ENCODE measurements around the gene SGTA.

Gene SGTA

DNA sequence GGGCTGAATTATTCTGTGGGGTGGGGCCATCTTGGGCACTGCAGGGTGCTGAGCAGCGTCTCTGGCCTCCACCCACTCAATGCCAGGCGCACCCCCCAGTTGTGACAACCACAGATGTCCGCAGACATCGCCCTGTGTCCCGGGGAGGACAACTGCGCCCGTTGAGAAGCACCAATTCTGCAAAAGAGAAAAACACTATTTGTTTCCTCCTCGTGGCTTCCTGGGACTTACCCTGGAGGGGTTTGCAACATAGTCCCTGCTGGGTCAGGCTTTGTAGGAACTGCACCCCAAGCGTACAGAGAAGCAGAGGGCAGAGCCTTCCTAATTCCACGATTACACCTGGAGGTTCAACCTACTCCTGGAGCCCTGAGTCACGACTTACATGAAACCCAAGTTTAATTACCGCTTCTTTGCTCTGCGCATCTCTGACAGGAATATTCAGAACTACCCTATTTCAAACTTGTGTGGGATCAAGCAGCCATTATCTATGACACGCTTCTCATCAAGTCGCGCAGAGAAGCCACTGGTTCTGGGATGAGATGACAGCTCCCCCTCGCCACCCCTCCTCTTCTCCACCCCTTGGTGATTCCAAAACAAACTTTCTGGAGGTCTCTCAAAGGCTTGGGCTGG, 32.1 kb downstream of the SGTA start:
- Histone ChIP-seq H3K36me3 (ENCODE audit: control insufficient read depth in 1 of 2, insufficient read depth in 2 of 2, low read length in 2 of 2) (peaks cover 0 to 27% of the 10 kb centered on the region in 2 donors), H3K4me1 (ENCODE audit: control insufficient read depth in 1 of 2, insufficient read depth in 2 of 2, low read length in 2 of 2) (peaks cover 0 to 4% of the 10 kb centered on the region in 2 donors), H3K27me3 (ENCODE audit: control insufficient read depth in 1 of 2, insufficient read depth in 2 of 2, low read length in 2 of 2) (no peaks in the 10 kb centered on the region), H3K4me3 (ENCODE audit: low read depth in 1 of 2, low read length in 2 of 2) (no peak overlapping the region), H3K9ac (ENCODE audit: low read depth in 1 of 2, low read length in 2 of 2) (no peak overlapping the region), H3K9me3 (ENCODE audit: control insufficient read depth in 1 of 2, low read length in 2 of 2) (no peaks in the 10 kb centered on the region), H3K27ac (ENCODE audit: low read depth, low read length) (no peak overlapping the region)

DNA sequence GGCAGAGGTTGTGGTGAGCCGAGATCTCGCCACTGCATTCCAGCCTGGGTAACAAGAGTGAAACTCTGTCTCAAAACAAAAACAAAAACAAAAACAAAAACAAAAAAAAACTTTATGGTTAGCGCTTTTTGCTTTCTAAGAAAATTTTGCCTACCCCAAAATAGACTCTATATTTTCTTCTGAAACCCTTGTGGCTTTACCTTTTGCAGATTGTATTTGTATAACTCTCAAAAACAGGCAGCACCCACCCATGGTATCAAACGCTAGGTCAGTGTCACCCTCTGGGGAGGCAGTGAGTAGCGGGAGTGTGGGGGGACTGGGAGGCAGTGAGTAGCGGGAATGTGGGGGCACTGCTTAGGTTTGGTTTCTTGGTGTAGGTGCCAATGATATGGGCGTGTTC, 35.7 kb downstream of the SGTA start:
- no peaks in the 10 kb centered on the region for H3K9me3 ChIP-seq (ENCODE audit: control insufficient read depth in 1 of 2, low read length in 2 of 2)
- H3K4me1 ChIP-seq (ENCODE audit: control insufficient read depth in 1 of 2, insufficient read depth in 2 of 2, low read length in 2 of 2) = peaks cover 0 to 4% of the 10 kb centered on the region in 2 donors
- no peaks in the 10 kb centered on the region for H3K27me3 ChIP-seq (ENCODE audit: control insufficient read depth in 1 of 2, insufficient read depth in 2 of 2, low read length in 2 of 2)
- H3K27ac ChIP-seq (ENCODE audit: low read depth, low read length) = no peak overlapping the region
- no peaks in the 10 kb centered on the region for H3K36me3 ChIP-seq (ENCODE audit: control insufficient read depth in 1 of 2, insufficient read depth in 2 of 2, low read length in 2 of 2)
- no peak overlapping the region for H3K4me3 ChIP-seq (ENCODE audit: low read depth in 1 of 2, low read length in 2 of 2)
- H3K9ac ChIP-seq (ENCODE audit: low read depth in 1 of 2, low read length in 2 of 2) = no peak overlapping the region

DNA sequence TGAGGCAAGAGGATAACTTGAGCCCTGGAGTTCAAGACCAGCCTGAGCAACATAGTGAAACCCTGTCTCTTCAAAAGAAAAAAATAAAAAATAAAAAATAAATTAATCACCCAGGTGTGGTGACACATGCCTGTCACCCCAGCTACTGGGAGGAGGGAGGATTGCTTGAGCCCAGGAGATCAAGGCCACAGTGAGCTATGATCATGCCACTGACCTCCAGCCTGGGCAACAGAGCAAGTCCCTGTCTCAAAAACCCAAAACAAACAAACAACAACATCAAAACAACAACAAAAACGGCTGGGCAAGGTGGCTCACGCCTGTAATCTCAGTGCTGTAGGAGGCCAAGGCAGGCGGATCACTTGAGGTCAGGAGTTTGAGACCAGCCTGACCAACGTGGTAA, 39.0 kb downstream of the SGTA start:
- Histone ChIP-seq H3K36me3 (ENCODE audit: control insufficient read depth in 1 of 2, insufficient read depth in 2 of 2, low read length in 2 of 2) (no peaks in the 10 kb centered on the region), H3K27me3 (ENCODE audit: control insufficient read depth in 1 of 2, insufficient read depth in 2 of 2, low read length in 2 of 2) (no peaks in the 10 kb centered on the region), H3K27ac (ENCODE audit: low read depth, low read length) (no peak overlapping the region), H3K9me3 (ENCODE audit: control insufficient read depth in 1 of 2, low read length in 2 of 2) (no peaks in the 10 kb centered on the region), H3K4me1 (ENCODE audit: control insufficient read depth in 1 of 2, insufficient read depth in 2 of 2, low read length in 2 of 2) (peaks cover 0 to 8% of the 10 kb centered on the region in 2 donors), H3K4me3 (ENCODE audit: low read depth in 1 of 2, low read length in 2 of 2) (no peak overlapping the region), H3K9ac (ENCODE audit: low read depth in 1 of 2, low read length in 2 of 2) (no peak overlapping the region)

DNA sequence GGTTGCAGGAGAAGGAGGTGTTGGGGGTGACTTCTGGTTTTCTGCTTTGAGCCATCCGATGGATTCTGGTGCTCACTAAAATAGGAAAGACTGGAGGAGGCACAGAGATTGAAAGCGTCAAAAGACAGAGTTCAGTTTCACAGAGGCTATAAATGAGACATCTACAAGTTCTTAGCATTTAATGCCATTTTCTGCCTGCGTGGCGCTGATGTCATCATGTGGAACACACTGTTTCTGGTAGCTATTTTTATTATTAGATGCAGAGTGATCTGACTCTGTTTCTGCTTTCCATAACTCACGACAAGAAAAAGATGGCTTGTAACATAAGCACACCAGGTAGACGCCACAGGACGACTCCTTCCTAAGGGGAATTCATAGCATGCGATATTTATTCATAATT, 40.0 kb downstream of the SGTA start:
- peaks cover 0 to 12% of the 10 kb centered on the region in 2 donors for H3K4me1 ChIP-seq (ENCODE audit: control insufficient read depth in 1 of 2, insufficient read depth in 2 of 2, low read length in 2 of 2)
- H3K27ac ChIP-seq (ENCODE audit: low read depth, low read length) = no peak overlapping the region
- no peaks in the 10 kb centered on the region for H3K9me3 ChIP-seq (ENCODE audit: control insufficient read depth in 1 of 2, low read length in 2 of 2)
- no peaks in the 10 kb centered on the region for H3K36me3 ChIP-seq (ENCODE audit: control insufficient read depth in 1 of 2, insufficient read depth in 2 of 2, low read length in 2 of 2)
- H3K9ac ChIP-seq (ENCODE audit: low read depth in 1 of 2, low read length in 2 of 2) = no peak overlapping the region
- H3K27me3 ChIP-seq (ENCODE audit: control insufficient read depth in 1 of 2, insufficient read depth in 2 of 2, low read length in 2 of 2) = no peaks in the 10 kb centered on the region
- H3K4me3 ChIP-seq (ENCODE audit: low read depth in 1 of 2, low read length in 2 of 2) = no peak overlapping the region

DNA sequence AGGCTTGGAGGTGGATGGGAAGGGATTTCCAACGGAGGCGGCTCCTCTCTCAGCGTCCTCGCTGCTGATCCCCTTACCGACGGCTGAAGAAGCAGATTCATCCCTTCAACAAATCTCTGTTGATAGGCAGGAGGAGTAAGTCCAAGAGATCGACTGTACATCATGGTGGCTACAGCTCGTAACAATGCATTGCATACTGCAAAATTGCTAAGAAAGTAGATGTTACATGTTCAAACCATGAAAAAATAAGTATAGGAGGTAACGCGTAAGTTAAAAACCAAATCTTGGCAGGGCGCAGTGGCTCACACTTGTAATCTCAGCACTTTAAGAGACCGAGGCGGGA, 42.8 kb downstream of the SGTA start:
- Histone ChIP-seq H3K27me3 (ENCODE audit: control insufficient read depth in 1 of 2, insufficient read depth in 2 of 2, low read length in 2 of 2) (no peaks in the 10 kb centered on the region), H3K9ac (ENCODE audit: low read depth in 1 of 2, low read length in 2 of 2) (no peak overlapping the region), H3K27ac (ENCODE audit: low read depth, low read length) (no peak overlapping the region), H3K36me3 (ENCODE audit: control insufficient read depth in 1 of 2, insufficient read depth in 2 of 2, low read length in 2 of 2) (peaks cover 12 to 18% of the 10 kb centered on the region in 2 donors), H3K9me3 (ENCODE audit: control insufficient read depth in 1 of 2, low read length in 2 of 2) (no peaks in the 10 kb centered on the region), H3K4me1 (ENCODE audit: control insufficient read depth in 1 of 2, insufficient read depth in 2 of 2, low read length in 2 of 2) (peaks cover 0 to 12% of the 10 kb centered on the region in 2 donors), H3K4me3 (ENCODE audit: low read depth in 1 of 2, low read length in 2 of 2) (peak overlapping the region in 1 of 2 donors; percentile 94)

DNA sequence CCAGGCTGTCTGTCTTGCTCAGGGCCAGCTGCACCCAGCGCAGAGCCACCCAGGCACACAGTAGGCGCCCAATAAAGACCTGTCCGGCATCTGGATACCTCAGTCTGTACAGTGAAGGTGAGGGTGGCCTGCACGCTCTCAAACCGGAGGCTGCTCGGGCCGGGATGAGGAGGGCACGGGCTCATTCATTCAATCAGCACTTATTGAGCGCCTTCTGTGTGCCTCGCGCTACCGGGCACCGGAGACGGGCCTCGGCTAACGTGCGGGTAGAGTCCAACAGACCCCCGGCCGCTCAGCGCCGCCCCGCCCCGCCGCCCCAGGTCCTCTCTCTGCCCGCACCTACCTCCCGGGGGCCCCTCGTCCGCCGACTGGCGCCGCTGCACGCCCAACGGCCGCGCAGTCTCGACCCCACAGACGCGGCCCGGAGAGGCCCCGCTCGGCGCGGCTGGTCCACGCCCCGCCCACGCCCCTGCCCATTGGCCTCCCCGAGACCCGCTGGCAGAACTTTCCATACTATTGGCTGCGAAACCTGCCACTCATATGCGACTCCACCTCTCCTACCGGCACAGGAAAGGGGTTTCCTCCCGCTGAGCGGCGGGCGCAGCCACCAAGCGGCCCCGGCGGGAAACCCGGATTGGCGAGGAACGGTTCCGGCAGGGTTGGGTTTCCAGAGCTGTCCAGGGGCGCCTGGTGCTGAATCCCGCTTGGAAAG, 43.3 kb downstream of the SGTA start, which contains the start of gene SLC39A3:
SLC39A3 (minus strand) TSS at position 416 of the 712 bp plus-strand sequence. CDS start 2,760 bp downstream, outside the sequence.
- H3K9me3 ChIP-seq (ENCODE audit: control insufficient read depth in 1 of 2, low read length in 2 of 2) = no peaks in the 10 kb centered on the region
- peaks cover 12 to 21% of the 10 kb centered on the region in 2 donors for H3K36me3 ChIP-seq (ENCODE audit: control insufficient read depth in 1 of 2, insufficient read depth in 2 of 2, low read length in 2 of 2)
- H3K27ac ChIP-seq (ENCODE audit: low read depth, low read length) = no peak within 1 kb of the TSS
- peak within 1 kb of the TSS; percentile 81 to 84 for H3K9ac ChIP-seq (ENCODE audit: low read depth in 1 of 2, low read length in 2 of 2)
- no peaks in the 10 kb centered on the region for H3K27me3 ChIP-seq (ENCODE audit: control insufficient read depth in 1 of 2, insufficient read depth in 2 of 2, low read length in 2 of 2)
- H3K4me3 ChIP-seq (ENCODE audit: low read depth in 1 of 2, low read length in 2 of 2) = peak within 1 kb of the TSS; percentile 94 to 97
- H3K4me1 ChIP-seq (ENCODE audit: control insufficient read depth in 1 of 2, insufficient read depth in 2 of 2, low read length in 2 of 2) = peaks cover 0 to 12% of the 10 kb centered on the region in 2 donors

DNA sequence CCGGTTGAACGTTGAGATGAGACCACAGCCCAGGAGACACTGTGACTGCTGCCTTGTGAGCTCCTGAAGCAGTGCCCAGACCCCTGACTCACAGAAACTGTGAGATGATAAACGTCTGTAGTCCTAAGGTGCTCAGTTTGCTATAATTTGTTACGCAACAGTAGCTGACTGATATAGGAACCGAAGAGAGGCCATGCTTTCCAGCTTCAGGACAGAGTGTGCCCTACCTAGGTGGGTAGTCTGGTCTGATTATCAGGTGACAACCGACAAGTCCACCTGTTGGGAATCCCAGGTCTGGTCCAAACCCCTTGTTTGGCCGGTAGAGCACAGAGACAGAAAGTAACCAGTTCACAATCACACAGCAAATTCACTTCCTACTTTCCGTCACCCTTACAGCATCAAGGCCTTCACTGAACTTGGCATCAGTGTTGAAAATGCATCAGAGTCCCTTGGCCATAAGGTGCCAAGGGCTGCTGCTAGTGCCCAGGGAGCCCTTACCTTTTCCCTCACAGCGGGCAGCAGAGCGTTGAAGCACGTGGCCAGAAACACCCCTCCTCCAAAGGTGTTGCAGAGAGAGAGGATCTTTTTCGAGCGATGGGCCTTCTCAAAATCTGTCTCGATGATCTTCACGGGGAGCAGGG, 46.4 kb downstream of the SGTA start:
- Histone ChIP-seq H3K36me3 (ENCODE audit: control insufficient read depth in 1 of 2, insufficient read depth in 2 of 2, low read length in 2 of 2) (peaks cover 12 to 27% of the 10 kb centered on the region in 2 donors), H3K9ac (ENCODE audit: low read depth in 1 of 2, low read length in 2 of 2) (no peak overlapping the region), H3K27ac (ENCODE audit: low read depth, low read length) (no peak overlapping the region)

DNA sequence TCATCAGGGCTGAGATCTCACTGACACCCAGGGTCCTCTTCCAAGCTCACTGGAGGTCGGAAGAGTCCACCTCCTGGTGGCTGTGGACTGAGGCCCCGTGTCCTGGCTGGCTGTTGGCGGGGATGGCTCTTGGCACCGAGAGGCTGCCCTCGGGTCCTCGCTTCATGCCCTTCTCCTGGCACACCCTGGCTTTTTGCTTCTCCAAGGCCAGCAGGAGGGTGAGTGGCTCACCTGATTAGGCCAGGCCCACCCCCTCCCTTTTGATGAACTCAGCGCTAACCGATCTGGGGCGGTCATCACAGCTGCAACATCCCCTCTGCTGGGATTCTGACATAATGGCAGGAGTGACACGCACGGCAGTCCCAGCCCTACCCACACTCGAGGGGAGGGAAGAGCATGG, 47.7 kb downstream of the SGTA start:
- no peaks in the 10 kb centered on the region for H3K9me3 ChIP-seq (ENCODE audit: control insufficient read depth in 1 of 2, low read length in 2 of 2)
- H3K27me3 ChIP-seq (ENCODE audit: control insufficient read depth in 1 of 2, insufficient read depth in 2 of 2, low read length in 2 of 2) = no peaks in the 10 kb centered on the region
- H3K4me3 ChIP-seq (ENCODE audit: low read depth in 1 of 2, low read length in 2 of 2) = no peak overlapping the region
- H3K9ac ChIP-seq (ENCODE audit: low read depth in 1 of 2, low read length in 2 of 2) = no peak overlapping the region
- H3K36me3 ChIP-seq (ENCODE audit: control insufficient read depth in 1 of 2, insufficient read depth in 2 of 2, low read length in 2 of 2) = peaks cover 12 to 27% of the 10 kb centered on the region in 2 donors
- peaks cover 0 to 19% of the 10 kb centered on the region in 2 donors for H3K4me1 ChIP-seq (ENCODE audit: control insufficient read depth in 1 of 2, insufficient read depth in 2 of 2, low read length in 2 of 2)
- H3K27ac ChIP-seq (ENCODE audit: low read depth, low read length) = no peak overlapping the region

More for the DNA sequence above, 46.4 kb downstream of the SGTA start:
- no peak overlapping the region for H3K4me3 ChIP-seq (ENCODE audit: low read depth in 1 of 2, low read length in 2 of 2)
- peaks cover 0 to 19% of the 10 kb centered on the region in 2 donors for H3K4me1 ChIP-seq (ENCODE audit: control insufficient read depth in 1 of 2, insufficient read depth in 2 of 2, low read length in 2 of 2)
- no peaks in the 10 kb centered on the region for H3K9me3 ChIP-seq (ENCODE audit: control insufficient read depth in 1 of 2, low read length in 2 of 2)
- no peaks in the 10 kb centered on the region for H3K27me3 ChIP-seq (ENCODE audit: control insufficient read depth in 1 of 2, insufficient read depth in 2 of 2, low read length in 2 of 2)

DNA sequence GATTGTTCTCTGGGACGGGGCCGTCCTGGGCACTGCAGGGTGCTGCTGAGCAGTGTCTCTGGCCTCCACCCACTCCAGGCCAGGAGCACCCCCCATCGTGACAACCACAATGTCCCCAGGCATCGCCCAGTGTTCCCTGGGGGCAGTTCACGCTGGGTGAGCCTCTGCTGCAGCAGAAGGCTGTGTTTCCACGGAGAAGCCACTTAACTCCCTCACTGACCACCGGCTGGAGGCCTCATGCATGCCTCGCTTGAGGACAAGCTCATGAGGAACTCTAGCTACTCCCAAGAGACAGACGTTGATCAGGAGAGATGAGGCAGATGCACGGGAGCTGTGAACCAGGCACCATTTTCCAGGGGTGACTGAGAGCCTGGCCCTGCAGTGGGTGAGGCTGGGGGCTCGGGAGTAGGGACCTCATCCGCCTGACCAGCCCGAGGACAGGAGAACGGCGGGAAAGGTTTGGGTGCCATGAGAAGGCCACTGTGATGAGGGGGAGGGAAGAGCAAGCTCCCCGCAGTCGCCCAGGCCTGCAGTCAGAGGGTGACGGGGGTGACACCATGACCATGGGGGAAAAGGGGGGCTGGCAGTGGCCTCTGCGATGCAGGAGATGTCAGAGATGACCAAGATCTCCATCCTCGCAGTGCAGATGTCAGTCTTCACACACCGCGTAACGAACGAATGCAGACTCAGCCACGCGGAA, 48.3 kb downstream of the SGTA start:
- H3K4me3 ChIP-seq (ENCODE audit: low read depth in 1 of 2, low read length in 2 of 2) = no peak overlapping the region
- H3K36me3 ChIP-seq (ENCODE audit: control insufficient read depth in 1 of 2, insufficient read depth in 2 of 2, low read length in 2 of 2) = peaks cover 12 to 27% of the 10 kb centered on the region in 2 donors
- peaks cover 0 to 19% of the 10 kb centered on the region in 2 donors for H3K4me1 ChIP-seq (ENCODE audit: control insufficient read depth in 1 of 2, insufficient read depth in 2 of 2, low read length in 2 of 2)
- no peaks in the 10 kb centered on the region for H3K9me3 ChIP-seq (ENCODE audit: control insufficient read depth in 1 of 2, low read length in 2 of 2)
- H3K27ac ChIP-seq (ENCODE audit: low read depth, low read length) = no peak overlapping the region
- no peaks in the 10 kb centered on the region for H3K27me3 ChIP-seq (ENCODE audit: control insufficient read depth in 1 of 2, insufficient read depth in 2 of 2, low read length in 2 of 2)
- H3K9ac ChIP-seq (ENCODE audit: low read depth in 1 of 2, low read length in 2 of 2) = peak overlapping the region in 1 of 2 donors; percentile 1
